Lung (tissue), 12 donors: Measurements from ENCODE around the gene SND1. TPM values are rescaled to one million over a fixed set of nuclear protein-coding genes. Genes with fewer than 3 reads are reported as not detected.

Source experiments
- ATAC-seq: fragments of 200-7000 bp; cut with Tn5 transposase; one replicate; pipeline ENCODE4 v1.9.1; 2020; ENCODE audit warnings: moderate number of reproducible peaks; ENCODE audit not compliant: insufficient read depth, low FRiP score
- DNase-seq, 3 donors: peaks; one replicate each; pipeline ENCODE4 v3.0.0-alpha.2; 2013 to 2017
- H3K27ac ChIP-seq, 2 donors: one replicate each; pipeline ENCODE4 v1.5.1; 2013; ENCODE audit warnings: mild to moderate bottlenecking in 2 of 2, moderate library complexity in 2 of 2, control low read depth in 1 of 2, inconsistent platforms in 1 of 2, low read depth in 1 of 2, low read length in 1 of 2
- H3K27me3 ChIP-seq, 3 donors: one replicate each; pipeline ENCODE4 v1.5.1; 2013; ENCODE audit warnings: low read length in 2 of 3; ENCODE audit not compliant: control insufficient read depth in 3 of 3, insufficient read depth in 3 of 3
- H3K36me3 ChIP-seq, 4 donors: one replicate each; pipeline ENCODE4 v1.5.1; 2013; ENCODE audit warnings: low read length in 4 of 4, mild to moderate bottlenecking in 1 of 4, moderate library complexity in 1 of 4; ENCODE audit not compliant: control insufficient read depth in 4 of 4, insufficient read depth in 4 of 4
- H3K4me1 ChIP-seq, 5 donors: one replicate each; pipeline ENCODE4 v1.5.1; 2013; ENCODE audit warnings: low read length in 5 of 5, mild to moderate bottlenecking in 2 of 5, moderate library complexity in 1 of 5; ENCODE audit not compliant: control insufficient read depth in 5 of 5, insufficient read depth in 5 of 5
- H3K4me3 ChIP-seq: one replicate; pipeline ENCODE4 v1.5.1; 2013; ENCODE audit warnings: mild to moderate bottlenecking, control low read depth, moderate library complexity
- H3K9ac ChIP-seq, 2 donors: one replicate each; pipeline ENCODE4 v1.5.1; 2013; ENCODE audit warnings: low read length in 2 of 2, control low read depth in 1 of 2; ENCODE audit not compliant: insufficient read depth in 1 of 2
- H3K9me3 ChIP-seq, 4 donors: one replicate each; pipeline ENCODE4 v1.5.1; 2013; ENCODE audit warnings: low read length in 3 of 4, mild to moderate bottlenecking in 1 of 4, moderate library complexity in 1 of 4; ENCODE audit not compliant: control insufficient read depth in 4 of 4, insufficient read depth in 3 of 4
- WGBS, 2 donors: extraction: QIAGEN DNeasy Blood & Tissue Kit; methylation state at CpG; one replicate each; pipeline ENCODE4 v1.1.7; 2013; 5-methylcytosine and 5-hydroxymethylcytosine counted together
- polyA plus RNA-seq, 2 donors: library from polyadenylated mRNA; stranded (reverse); fragments of 200-250 nt; gene quantifications; one replicate each; pipeline ENCODE4 v1.2.1, GENCODE V29; 2013
- total RNA-seq, 2 donors: library from RNA; depleted of rRNA in 1 of 2; stranded (reverse); fragments of >200 nt in 1 of 2; gene quantifications; one replicate each; pipeline ENCODE4 v1.2.1, GENCODE V29; 2014 to 2021
- TF ChIP-seq, protein P1 (sequence below): IDR thresholded peaks from 2 replicates; pipeline ENCODE4 v1.5.1; 2012; ENCODE audit warnings: mild to moderate bottlenecking; ENCODE audit errors: control extremely low read depth, extremely low read depth
- donor health status: control.
- donor health status: control.
- donor health status: Bipolar disorder and iron deficiency.
- donor health status: healthy.
- donor health status: DM: yes; HTN: yes; CAD: no.

Gene SND1
- total and polyA plus RNA-seq, 4 donors: 94.5 to 210 (median 137) TPM

DNA sequence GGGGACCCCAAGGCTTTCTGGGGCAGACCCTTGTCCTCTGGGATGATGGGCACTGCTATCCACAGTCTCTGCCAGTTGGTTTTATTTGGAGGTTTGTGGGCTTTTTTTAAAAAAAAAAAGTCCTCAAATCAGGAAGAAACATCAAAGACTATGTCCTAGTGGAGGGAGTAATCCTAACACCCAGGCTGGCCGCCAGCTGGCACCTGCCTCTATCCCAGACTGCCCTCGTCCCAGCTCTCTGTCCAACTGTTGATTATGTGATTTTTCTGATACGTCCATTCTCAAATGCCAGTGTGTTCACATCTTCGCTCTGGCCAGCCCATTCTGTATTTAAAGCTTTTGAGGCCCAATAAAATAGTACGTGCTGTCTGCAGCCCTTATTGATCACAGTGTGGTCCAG is 440.2 kb downstream of the SND1 start:
- H3K4me3 ChIP-seq: no peak overlapping the region
- H3K9ac ChIP-seq: no peak overlapping the region
- 85 to 92% methylated on average over 5 of the region's 5 CpGs for WGBS, 2 donors
- TF ChIP-seq, protein P1, sequence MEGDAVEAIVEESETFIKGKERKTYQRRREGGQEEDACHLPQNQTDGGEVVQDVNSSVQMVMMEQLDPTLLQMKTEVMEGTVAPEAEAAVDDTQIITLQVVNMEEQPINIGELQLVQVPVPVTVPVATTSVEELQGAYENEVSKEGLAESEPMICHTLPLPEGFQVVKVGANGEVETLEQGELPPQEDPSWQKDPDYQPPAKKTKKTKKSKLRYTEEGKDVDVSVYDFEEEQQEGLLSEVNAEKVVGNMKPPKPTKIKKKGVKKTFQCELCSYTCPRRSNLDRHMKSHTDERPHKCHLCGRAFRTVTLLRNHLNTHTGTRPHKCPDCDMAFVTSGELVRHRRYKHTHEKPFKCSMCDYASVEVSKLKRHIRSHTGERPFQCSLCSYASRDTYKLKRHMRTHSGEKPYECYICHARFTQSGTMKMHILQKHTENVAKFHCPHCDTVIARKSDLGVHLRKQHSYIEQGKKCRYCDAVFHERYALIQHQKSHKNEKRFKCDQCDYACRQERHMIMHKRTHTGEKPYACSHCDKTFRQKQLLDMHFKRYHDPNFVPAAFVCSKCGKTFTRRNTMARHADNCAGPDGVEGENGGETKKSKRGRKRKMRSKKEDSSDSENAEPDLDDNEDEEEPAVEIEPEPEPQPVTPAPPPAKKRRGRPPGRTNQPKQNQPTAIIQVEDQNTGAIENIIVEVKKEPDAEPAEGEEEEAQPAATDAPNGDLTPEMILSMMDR: no peak
- DNase-seq: peak; percentile 40 to 57 (median 41)
- H3K4me1 ChIP-seq: peaks cover 0 to 6% (median 0%) of the 10 kb centered on the region in 5 donors
- no peaks in the 10 kb centered on the region for H3K27me3 ChIP-seq
- H3K36me3 ChIP-seq: peaks cover 6 to 51% (median 14%) of the 10 kb centered on the region in 4 donors
- no peak overlapping the region for H3K27ac ChIP-seq
- H3K9me3 ChIP-seq: no peaks in the 10 kb centered on the region
- ATAC-seq: no peak

DNA sequence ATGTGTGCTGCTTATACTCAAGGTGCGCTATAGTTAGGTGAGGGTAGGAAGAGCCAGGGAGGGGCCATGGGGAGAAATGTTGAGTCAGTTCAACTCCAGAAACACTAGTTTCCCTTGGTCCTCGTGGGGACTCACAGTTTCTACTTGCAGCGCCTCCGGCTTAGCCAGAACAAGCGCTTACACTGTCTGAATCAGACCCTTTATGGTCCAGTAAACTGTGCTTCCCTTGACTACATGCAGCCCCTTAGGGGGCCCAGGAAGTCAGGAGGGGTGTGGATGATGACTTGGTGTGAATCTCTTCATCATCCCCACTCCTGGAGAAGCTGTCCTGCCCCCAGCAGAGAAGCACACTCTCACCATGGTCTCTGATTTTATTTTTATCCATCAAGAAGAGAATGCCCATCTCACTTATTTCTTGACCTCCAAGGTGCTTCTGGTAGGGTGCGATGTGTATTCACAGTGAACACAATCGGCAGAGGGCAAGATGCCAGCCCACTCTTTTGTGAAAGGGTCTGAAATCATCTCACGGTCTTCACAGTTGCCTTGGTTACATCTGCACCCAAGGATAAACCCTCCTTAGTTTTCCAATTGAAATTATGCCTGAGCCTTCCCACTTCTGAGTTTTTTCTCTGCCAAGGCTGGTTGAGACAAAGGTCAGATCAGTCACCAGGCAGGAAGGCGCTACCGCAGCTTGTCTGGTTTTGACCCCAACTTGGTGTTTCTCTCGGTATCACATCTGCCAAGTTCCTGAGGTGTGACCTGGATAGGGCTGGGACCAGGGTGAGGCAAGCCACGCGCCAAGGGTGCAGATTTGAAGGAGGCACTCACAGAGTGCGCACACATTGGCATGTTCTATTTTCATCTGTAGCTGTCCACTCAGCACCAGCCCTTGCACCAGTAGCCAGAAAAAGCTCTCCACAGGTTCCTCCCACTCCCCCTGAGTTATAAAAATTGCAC is 441.9 kb downstream of the SND1 start:
- 86 to 91% methylated on average over 14 of the region's 14 CpGs for WGBS, 2 donors
- Histone ChIP-seq H3K4me3 (no peak overlapping the region), H3K9ac (no peak overlapping the region), H3K27ac (no peak overlapping the region), H3K9me3 (no peaks in the 10 kb centered on the region), H3K36me3 (peaks cover 3 to 47% (median 14%) of the 10 kb centered on the region in 4 donors), H3K27me3 (no peaks in the 10 kb centered on the region), H3K4me1 (peaks cover 0 to 6% (median 0%) of the 10 kb centered on the region in 5 donors)
- no peak for ATAC-seq
- no peak for DNase-seq
- TF ChIP-seq, protein P1: no peak

DNA sequence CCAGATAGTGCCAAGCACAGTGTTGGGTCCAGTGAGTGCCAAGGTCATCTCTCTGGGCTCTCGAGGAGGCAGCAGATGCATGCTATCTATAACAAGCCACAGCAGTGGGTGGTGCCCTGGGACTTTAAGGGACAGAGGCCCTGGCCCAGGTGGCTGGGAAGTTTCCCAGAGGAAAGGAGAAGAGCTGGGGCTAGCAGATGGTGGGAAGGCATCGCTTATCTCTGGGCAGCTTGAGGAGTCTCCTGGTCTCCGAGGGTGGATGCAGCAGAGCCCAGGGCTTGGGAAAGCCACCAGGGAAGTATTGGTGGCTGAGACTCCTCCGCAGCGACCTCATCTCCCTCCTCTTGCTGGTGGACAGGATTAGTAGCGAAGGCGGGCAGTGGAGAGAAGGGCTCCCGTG is 442.7 kb downstream of the SND1 start:
- Histone ChIP-seq H3K4me1 (peaks cover 0 to 6% (median 0%) of the 10 kb centered on the region in 5 donors), H3K36me3 (peaks cover 3 to 39% (median 10%) of the 10 kb centered on the region in 4 donors), H3K4me3 (no peak overlapping the region), H3K27me3 (no peaks in the 10 kb centered on the region), H3K9me3 (no peaks in the 10 kb centered on the region), H3K9ac (no peak overlapping the region), H3K27ac (no peak overlapping the region)
- 96 to 97% methylated on average over 8 of the region's 8 CpGs for WGBS, 2 donors
- TF ChIP-seq, protein P1: no peak
- DNase-seq: no peak
- no peak for ATAC-seq
